Neutrophil (primary cell): ENCODE data around the gene CCNF.

ENCODE experiments used
- H3K27ac ChIP-seq: fragments of 200-600 bp; sonication (generic); 2 replicates; pipeline ENCODE4 v1.5.1; 2016; ENCODE audit warnings: mild to moderate bottlenecking, moderate library complexity
- H3K27me3 ChIP-seq: fragments of 200-600 bp; sonication (generic); 2 replicates; pipeline ENCODE4 v1.6.0; 2016; ENCODE audit warnings: mild to moderate bottlenecking
- H3K36me3 ChIP-seq: fragments of 200-600 bp; sonication (generic); 2 replicates; pipeline ENCODE4 v1.5.1; 2017
- H3K4me1 ChIP-seq, 2 experiments: fragments of 200-600 bp in 1 of 2; sonication (generic) in 1 of 2; 1 replicate in 1 of 2; 2 replicates in 1 of 2; pipeline versions ENCODE4 v1.5.1 to v1.6.1; 2013 to 2016; ENCODE audit warnings: low read depth in 1 of 2, low read length in 1 of 2, mild to moderate bottlenecking in 1 of 2, moderate library complexity in 1 of 2; ENCODE audit not compliant: control insufficient read depth in 1 of 2, insufficient read depth in 1 of 2
- H3K4me3 ChIP-seq, 2 experiments: fragments of 200-600 bp in 1 of 2; sonication (generic) in 1 of 2; 1 replicate in 1 of 2; 2 replicates in 1 of 2; pipeline ENCODE4 v1.5.1; 2013 to 2016; ENCODE audit warnings: low read depth in 1 of 2, low read length in 1 of 2, mild to moderate bottlenecking in 1 of 2, moderate library complexity in 1 of 2
- H3K9me3 ChIP-seq: fragments of 200-600 bp; sonication (generic); 2 replicates; pipeline ENCODE4 v1.5.1; 2016
- CTCF ChIP-seq: fragments of 200-600 bp; sonication (generic); IDR thresholded peaks from 2 replicates; pipeline ENCODE4 v1.5.1; 2016; ENCODE audit warnings: antibody characterized with exemption

CCNF gene

DNA sequence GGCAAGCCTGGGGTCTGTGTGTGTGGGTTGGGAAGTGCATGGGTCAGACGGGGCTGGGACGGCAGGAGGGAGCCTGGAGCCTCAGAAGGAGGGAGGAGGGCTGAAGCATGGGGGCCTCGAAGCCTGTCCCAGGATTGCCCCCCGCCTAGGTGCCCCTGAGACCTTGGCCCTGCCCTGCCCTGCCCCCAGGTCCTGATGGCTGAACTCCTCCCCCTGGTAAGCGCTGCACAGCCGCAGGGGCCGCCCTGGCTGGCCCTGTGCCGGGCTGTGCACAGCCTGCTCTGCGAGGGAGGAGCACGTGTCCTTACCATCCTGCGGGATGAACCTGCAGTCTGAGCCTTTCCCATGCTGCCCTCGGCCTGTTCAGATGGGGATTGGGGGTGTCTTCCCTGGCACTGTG is 35.1 kb downstream of the CCNF start:
- TF ChIP-seq CTCF, result no peak
- H3K4me3 ChIP-seq, result no peak overlapping the region

DNA sequence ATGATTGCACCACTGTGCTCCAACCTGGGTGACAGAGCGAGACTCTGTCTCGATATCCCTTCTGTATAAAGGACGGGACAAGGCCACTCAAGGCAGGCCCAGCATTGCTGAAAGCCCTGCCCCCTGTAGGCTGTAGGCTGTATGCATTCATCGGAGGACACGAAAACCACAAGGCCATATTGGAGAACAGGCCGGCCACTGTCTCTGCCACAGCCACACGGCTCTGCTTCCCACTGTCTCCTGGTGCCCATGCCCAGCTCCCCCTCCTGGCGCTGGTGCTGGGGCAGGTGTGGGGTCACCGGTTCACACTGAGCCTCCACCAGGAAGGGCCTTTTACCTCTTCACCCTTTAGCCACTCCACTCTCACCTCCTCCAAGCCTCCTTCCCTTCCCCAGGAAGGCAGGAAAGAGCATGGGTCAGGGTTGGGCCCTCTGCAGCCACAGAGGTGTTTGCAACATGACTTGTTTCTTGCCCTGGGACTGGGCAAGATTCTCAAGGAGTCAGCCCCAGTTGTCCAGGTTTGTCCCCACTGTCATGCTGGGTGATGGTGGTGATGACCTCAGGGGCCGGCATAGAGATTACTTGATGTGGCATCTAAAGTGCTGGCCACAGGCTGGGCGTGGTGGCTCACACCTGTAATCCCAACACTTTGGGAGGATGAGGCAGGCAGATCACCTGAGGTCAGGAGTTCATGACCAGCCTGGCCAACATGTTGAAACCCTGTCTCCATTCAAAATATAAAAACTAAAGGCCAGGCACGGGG is 36.6 kb downstream of the CCNF start:
- Histone ChIP-seq H3K9me3 (no peaks in the 10 kb centered on the region), H3K4me3 (no peak overlapping the region), H3K4me1 (peaks cover 4 to 14% of the 10 kb centered on the region in 2 experiments), H3K27ac (no peak overlapping the region), H3K36me3 (no peaks in the 10 kb centered on the region), H3K27me3 (peaks cover 56% of the 10 kb centered on the region)
- TF ChIP-seq CTCF, result no peak

More for the DNA sequence above, 35.1 kb downstream of the CCNF start:
- Histone ChIP-seq H3K4me1 (peaks cover 15 to 27% of the 10 kb centered on the region in 2 experiments), H3K27me3 (peaks cover 41% of the 10 kb centered on the region), H3K27ac (no peak overlapping the region), H3K36me3 (no peaks in the 10 kb centered on the region), H3K9me3 (no peaks in the 10 kb centered on the region)

GRCh38 chr16:2466667-2467527 is 37.6 kb downstream of the CCNF start:
- Histone ChIP-seq H3K27me3 (peaks cover 67% of the 10 kb centered on the region), H3K9me3 (no peaks in the 10 kb centered on the region), H3K4me3 (no peak overlapping the region), H3K27ac (no peak overlapping the region), H3K36me3 (no peaks in the 10 kb centered on the region), H3K4me1 (peaks cover 4 to 23% of the 10 kb centered on the region in 2 experiments)
- no peak for TF ChIP-seq CTCF

DNA sequence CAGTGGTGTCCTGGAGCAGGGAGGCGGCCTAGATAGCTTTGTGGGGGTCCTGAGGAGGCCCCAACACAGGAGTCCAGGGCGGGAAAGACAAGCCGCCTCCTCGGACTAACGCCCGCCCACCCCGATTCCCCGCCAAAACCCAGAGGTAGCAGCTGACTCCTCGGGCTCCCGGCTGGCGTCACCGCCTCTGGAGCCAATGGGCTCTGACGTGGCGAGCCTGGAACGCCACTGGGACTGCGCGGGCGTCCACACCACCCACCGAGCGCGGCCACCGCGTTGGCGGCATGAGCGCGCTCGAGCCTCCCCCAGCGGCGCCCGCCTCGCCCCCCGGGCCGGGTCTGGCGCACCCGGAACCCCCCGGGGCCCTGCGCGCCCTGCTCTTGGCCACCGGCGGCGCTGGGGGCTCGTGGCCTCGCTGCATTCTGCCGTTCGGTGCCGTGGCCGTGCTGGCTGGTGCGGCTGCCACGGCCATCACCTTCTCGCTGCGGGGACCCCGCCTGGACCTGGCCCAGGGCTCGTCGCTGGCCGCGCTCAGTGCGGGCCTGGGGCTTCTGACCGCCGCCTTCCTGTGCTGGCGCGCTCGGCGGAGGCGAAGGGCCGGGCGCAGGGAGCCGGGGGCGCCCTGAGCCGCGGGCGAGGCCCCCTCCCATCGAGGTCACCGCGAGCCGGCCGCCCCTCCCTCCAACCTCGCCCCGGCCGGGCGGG is 38.4 kb downstream of the CCNF start:
- peaks cover 4 to 23% of the 10 kb centered on the region in 2 experiments for H3K4me1 ChIP-seq
- H3K36me3 ChIP-seq, result no peaks in the 10 kb centered on the region
- TF ChIP-seq CTCF, result no peak
- H3K4me3 ChIP-seq, result no peak overlapping the region
- H3K27ac ChIP-seq, result no peak overlapping the region
- peaks cover 74% of the 10 kb centered on the region for H3K27me3 ChIP-seq
- no peaks in the 10 kb centered on the region for H3K9me3 ChIP-seq

GRCh38 chr16:2468233-2468724 is 39.0 kb downstream of the CCNF start:
- Histone ChIP-seq H3K27me3 (peaks cover 80% of the 10 kb centered on the region), H3K4me3 (no peak overlapping the region), H3K36me3 (no peaks in the 10 kb centered on the region), H3K4me1 (peaks cover 8 to 25% of the 10 kb centered on the region in 2 experiments), H3K27ac (no peak overlapping the region), H3K9me3 (no peaks in the 10 kb centered on the region)
- TF ChIP-seq CTCF, result no peak
